Daoy (cell line): Measurements from ENCODE around the gene RXFP2. TPM values are rescaled to one million over a fixed set of nuclear protein-coding genes. Genes with fewer than 3 reads are reported as not detected.

Experiments used
- DNase-seq: peaks from one replicate; pipeline ENCODE4 v3.0.0-alpha.2; 2015; ENCODE audit warnings: low read depth
- total RNA-seq: library from RNA; depleted of rRNA; stranded (reverse); fragments of >200 nt; shearing (Covaris generic); gene quantifications from 2 replicates; pipeline ENCODE4 v1.2.3, GENCODE V29; 2014; rRNA removed

Gene RXFP2, protein sequence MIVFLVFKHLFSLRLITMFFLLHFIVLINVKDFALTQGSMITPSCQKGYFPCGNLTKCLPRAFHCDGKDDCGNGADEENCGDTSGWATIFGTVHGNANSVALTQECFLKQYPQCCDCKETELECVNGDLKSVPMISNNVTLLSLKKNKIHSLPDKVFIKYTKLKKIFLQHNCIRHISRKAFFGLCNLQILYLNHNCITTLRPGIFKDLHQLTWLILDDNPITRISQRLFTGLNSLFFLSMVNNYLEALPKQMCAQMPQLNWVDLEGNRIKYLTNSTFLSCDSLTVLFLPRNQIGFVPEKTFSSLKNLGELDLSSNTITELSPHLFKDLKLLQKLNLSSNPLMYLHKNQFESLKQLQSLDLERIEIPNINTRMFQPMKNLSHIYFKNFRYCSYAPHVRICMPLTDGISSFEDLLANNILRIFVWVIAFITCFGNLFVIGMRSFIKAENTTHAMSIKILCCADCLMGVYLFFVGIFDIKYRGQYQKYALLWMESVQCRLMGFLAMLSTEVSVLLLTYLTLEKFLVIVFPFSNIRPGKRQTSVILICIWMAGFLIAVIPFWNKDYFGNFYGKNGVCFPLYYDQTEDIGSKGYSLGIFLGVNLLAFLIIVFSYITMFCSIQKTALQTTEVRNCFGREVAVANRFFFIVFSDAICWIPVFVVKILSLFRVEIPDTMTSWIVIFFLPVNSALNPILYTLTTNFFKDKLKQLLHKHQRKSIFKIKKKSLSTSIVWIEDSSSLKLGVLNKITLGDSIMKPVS
- total RNA-seq, result not detected in 2 replicates

DNA sequence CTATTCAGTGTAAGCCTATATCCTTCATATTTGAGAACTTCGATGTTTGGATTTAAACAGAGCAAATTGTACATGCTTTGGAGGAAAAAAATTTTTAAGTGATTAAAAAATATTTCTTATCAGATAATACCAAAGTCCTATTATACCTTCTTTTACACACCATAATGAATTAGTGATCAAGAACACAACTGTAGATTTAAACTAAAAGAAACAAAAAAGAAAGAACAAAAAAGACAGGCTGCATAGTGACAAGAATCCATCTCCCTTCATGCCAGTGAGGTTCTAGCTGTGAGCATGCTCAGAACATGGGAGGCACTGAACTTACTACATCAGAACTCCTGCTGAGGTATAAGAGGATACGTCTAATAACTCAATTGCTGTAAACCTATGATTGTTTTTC is at the start of gene RXFP2:
Gene RXFP2 (plus strand): TSS at position 301 of the 400 bp plus-strand sequence. CDS start 87 bp downstream, at position 388.
- no peak for DNase-seq

GRCh38 chr13:31697290-31697689 is 42.0 kb upstream of the RXFP2 start:
- DNase-seq, result no peak

DNA sequence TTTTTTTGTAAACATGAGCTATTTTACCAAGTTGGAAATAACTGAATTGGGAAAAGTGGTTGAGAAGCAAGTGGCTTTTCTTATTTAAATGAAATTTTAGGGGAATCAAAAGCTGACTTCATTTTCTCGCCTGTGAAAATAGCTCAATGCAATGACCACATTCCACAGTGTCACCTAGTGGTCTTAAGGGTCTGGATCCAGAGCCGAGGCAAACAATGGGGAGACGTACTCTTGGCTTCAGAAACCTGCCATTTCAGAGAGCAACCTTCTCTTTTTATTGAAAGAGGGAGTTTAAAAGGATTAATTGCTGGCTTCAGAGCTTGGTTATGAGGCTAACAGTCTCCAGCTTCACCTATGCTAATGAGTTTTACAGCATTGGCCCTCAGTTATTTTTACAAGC is 39.7 kb upstream of the RXFP2 start:
- no peak for DNase-seq

GRCh38 chr13:31703780-31704179 is 35.5 kb upstream of the RXFP2 start:
- no peak for DNase-seq

GRCh38 chr13:31706105-31706504 is 33.2 kb upstream of the RXFP2 start:
- no peak for DNase-seq

DNA sequence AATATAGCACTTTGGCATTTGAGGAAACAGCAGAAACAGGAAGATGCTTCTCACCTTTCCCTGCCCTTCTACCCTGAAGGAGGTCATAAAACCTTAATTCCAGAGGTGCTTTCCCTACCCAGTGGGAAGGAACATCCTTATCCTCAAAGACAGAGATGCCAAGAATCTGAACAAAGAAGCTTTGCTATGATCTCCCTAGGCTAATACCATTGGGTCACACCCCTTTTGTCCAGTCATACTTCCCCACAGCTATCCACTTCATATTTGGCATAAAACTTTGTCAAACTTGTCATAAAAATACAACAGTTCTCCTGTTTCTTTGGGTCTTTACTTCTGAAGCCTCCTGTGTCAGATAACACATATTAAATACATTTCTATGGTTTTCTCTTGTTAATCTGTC is 21.7 kb upstream of the RXFP2 start:
- DNase-seq, result no peak

GRCh38 chr13:31719214-31719613 is 20.1 kb upstream of the RXFP2 start:
- DNase-seq, result no peak

- DNase-seq, result peak; percentile 5
Observed at GRCh38 chr13:31722673-31723072, 16.7 kb upstream of the RXFP2 start.

- DNase-seq, result peak; percentile 72
Observed at GRCh38 chr13:31725841-31726240, 13.5 kb upstream of the RXFP2 start.

- DNase-seq, result peak; percentile 26
Observed at GRCh38 chr13:31731921-31732320, 7.4 kb upstream of the RXFP2 start.

DNA sequence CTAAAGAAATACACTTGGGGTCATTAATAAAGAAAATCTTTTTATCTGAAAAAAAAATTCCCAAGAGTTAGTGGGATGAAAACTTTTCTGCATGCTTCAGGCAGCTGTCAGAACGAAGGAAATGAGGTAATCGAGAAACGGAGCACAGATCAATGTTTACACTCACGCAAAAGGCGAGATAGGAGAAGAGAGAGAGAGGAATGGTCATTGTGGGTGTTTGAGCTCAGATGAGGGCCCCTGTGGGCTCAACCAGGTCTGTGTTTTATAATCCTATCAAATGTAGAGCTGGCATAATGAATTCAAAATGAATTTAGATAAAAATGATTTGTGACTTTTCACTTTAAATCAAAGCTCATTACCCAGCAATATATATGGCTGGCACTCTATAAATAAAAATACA is 6.3 kb upstream of the RXFP2 start:
- peak; percentile 19 for DNase-seq

DNA sequence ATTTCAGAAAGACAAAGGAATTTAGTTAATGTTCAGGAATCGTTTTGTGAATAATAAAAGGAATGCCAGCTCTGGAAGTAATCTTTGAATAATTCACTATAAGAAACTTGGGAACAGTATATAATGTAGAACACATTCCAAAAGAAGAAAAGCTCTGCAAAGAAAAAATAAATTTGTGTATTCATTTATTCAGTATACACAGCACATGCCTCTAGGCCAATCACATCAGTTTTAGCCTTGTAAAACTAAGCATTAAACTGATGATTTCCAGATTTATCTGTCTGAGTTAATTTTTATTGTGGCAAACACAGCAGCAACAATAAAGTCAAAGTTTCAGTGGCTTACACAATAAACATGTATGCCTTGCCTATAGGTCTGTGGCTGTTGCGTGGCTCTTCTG is 5.7 kb upstream of the RXFP2 start:
- DNase-seq, result no peak

GRCh38 chr13:31742097-31742734 is 2.9 kb downstream of the RXFP2 start:
- peak; percentile 61 for DNase-seq

GRCh38 chr13:31747291-31747690 is 8.0 kb downstream of the RXFP2 start:
- no peak for DNase-seq

- DNase-seq, result no peak
Observed at GRCh38 chr13:31747966-31748365, 8.6 kb downstream of the RXFP2 start.

DNA sequence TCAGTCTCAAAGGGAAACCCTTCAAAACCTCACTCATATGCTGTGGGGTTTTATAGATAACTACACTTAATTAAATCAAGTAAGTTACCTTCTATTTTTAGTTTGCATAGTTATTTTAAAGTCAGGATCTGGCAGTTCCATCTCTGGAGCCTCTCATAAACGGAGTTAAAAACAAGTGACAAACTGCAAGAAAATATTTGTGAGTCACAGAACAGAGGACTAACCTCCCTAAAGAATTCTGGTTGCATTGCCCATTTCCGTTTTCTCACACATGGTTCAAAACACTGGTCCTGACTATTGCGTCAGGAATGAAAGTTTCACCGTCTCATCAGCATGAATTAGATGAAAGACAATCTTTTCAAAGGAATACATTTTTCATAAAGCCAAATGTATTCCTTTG is 10.6 kb downstream of the RXFP2 start:
- DNase-seq, result peak; percentile 75

DNA sequence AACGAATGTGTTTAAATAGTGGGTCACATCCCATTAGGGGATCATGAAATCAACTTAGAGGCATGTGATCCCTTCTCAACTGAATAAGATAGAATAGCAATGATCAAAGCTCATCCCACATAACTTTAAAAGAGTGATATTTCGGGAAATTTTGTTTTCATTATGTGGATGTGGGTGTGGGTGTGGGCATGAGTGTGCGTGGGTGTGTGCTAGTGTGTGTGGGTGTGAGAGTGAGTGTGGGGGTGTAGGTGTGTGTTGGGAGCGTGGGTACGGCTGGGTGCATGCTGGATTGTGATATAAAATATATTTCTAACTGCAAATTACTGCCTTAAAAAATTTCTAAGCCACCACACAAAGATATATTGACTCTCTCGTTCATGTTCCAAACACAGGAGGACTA is 15.9 kb downstream of the RXFP2 start:
- DNase-seq, result no peak

- DNase-seq, result peak; percentile 46
Observed at GRCh38 chr13:31755803-31756212, 16.5 kb downstream of the RXFP2 start.

GRCh38 chr13:31756346-31756745 is 17.0 kb downstream of the RXFP2 start:
- DNase-seq, result peak; percentile 82

DNA sequence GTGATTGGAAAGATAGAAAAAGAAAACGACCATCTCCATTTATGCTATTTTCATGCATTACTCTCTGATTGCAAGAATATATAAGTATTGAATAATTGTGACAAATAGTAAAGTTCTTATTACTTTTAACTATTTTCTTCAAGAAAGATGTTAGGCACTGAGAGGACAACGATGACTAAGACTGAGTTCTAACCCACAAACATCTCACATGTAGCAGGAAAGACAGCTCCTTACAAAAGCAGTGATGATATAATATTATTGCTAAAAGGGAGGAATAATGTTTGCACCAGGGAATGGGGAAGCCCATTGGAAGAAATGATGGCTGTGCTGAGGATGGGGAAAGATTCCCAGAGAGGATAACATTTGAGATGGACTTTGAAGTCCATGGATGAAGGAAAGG is 22.6 kb downstream of the RXFP2 start:
- no peak for DNase-seq

GRCh38 chr13:31764556-31764955 is 25.2 kb downstream of the RXFP2 start:
- DNase-seq, result no peak

DNA sequence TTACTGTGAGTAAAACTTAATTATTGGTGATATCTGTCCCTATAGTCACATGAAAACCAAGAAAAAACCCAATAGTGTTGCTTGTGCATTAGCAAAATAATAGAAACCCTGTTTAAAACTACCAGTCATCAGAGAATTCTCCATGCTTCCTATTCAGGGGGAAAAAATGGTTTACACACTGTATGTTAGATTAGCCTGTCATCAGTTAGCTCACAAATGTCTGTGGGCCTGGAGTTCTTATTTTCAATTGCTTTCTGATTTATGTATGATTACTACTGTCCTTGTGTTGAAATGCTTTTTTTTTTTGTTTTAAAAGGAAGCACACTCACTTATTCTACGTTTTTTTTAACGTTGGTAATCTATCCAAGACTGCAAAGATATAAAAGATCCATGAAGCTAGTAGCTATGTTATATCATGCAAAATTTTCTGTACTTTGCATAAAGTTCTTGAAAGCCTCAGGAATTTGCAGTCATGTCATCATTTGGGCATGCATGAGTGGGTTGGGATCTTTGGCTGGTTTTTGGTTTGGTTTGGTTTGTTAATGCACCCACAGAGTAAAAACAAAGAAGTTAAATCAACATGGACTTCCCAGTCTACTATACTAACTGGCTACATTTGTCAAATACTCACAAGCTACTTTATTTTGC is 25.9 kb downstream of the RXFP2 start:
- peak; percentile 69 for DNase-seq
